ENCODE measurements around the gene DOHH.

DOHH gene

DNA sequence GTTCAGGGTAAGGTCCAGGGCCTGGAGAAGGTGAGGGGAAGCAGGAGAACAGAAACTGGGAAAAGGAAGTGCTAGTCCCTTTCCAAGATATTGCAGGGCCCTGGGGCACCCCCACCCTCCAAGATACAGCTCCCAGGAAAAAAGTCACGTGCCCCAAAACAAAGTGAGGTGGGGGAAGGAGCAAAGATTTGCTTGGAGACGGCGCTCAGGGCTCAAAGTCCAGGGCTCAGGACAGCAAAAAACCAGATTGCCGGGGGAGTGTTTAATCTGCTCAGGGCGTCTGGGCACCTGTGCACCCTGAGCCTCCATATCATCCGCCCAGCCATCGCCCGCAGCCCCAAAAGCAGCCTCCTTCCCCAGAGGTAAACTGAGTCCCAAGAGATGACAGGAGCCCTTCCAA, 26.5 kb downstream of the DOHH start:
- H3K4me1 ChIP-seq (ENCODE audit: low read length) = no peaks in the 10 kb centered on the region
- no peaks in the 10 kb centered on the region for H3K79me2 ChIP-seq (ENCODE audit: low read length)
- H3K27me3 ChIP-seq (replicated peaks; ENCODE audit: insufficient read depth, low read length) = peaks cover 70% of the 10 kb centered on the region
- H3K4me3 ChIP-seq (ENCODE audit: low read length) = no peak overlapping the region
- H3K9ac ChIP-seq (ENCODE audit: low read length) = no peak overlapping the region
- H4K20me1 ChIP-seq (ENCODE audit: insufficient read depth, low read length) = no peaks in the 10 kb centered on the region
- H2AFZ ChIP-seq (ENCODE audit: low read length) = no peak overlapping the region
- no peak overlapping the region for H3K4me2 ChIP-seq (ENCODE audit: low read depth, low read length)
- DNase-seq = no peak
- TF ChIP-seq EZH2phosphoT487 (IDR thresholded peaks at IDR 0.05; ENCODE audit: low read length) (no peak), EZH2 (optimal IDR thresholded peaks at IDR 0.05; ENCODE audit: low read depth, low read length) (no peak)
- TF ChIP-seq, protein P1, sequence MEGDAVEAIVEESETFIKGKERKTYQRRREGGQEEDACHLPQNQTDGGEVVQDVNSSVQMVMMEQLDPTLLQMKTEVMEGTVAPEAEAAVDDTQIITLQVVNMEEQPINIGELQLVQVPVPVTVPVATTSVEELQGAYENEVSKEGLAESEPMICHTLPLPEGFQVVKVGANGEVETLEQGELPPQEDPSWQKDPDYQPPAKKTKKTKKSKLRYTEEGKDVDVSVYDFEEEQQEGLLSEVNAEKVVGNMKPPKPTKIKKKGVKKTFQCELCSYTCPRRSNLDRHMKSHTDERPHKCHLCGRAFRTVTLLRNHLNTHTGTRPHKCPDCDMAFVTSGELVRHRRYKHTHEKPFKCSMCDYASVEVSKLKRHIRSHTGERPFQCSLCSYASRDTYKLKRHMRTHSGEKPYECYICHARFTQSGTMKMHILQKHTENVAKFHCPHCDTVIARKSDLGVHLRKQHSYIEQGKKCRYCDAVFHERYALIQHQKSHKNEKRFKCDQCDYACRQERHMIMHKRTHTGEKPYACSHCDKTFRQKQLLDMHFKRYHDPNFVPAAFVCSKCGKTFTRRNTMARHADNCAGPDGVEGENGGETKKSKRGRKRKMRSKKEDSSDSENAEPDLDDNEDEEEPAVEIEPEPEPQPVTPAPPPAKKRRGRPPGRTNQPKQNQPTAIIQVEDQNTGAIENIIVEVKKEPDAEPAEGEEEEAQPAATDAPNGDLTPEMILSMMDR (IDR thresholded peaks at IDR 0.05; ENCODE audit: low read length) = no peak
- no peaks in the 10 kb centered on the region for H3K9me2 ChIP-seq (replicated peaks; ENCODE audit: insufficient read depth, low read length)
- no peak overlapping the region for H3K27ac ChIP-seq (ENCODE audit: low read length)
- H3K9me3 ChIP-seq (replicated peaks; ENCODE audit: insufficient read depth, low read length) = no peaks in the 10 kb centered on the region
- H3F3A ChIP-seq (ENCODE audit: insufficient read depth, low read length) = no peaks in the 10 kb centered on the region
- no peaks in the 10 kb centered on the region for H3K36me3 ChIP-seq (replicated peaks; ENCODE audit: insufficient read depth, low read length)

DNA sequence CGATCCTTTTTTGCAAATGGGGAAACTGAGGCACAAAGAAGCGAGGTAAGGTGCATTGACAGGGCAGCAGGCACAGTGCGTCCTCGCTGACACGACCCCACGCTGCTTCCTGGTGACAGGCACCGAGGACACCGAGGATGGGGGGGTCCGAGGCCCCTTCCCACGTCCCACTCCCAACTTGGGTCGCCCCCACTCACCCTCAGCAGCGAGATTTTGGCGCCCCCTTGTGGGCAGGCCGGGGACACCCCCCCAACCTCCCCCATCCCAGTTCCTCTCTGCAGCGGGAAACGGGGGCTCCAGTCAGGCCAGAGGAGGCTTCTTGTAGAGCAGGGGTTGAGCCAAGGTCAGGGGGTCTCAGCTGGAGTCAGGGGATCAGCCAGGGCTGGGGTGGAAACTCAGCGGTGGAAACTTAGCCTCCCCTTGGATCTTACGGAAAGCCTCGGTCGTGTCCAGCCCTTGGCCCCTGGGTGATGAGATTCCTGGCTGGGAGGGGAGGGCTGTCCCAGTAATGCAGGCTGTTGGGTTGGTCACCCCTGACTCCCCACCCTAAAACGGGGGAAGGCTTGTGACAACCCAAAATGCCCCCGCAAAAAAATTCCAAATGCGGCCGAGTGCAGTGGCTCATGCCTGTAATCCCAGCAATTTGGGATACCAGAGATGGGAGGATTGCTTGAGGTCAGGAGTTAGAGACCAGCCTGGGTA, 28.4 kb downstream of the DOHH start:
- no peak for DNase-seq
- Histone ChIP-seq H3K4me2 (ENCODE audit: low read depth, low read length) (no peak overlapping the region), H3K36me3 (replicated peaks; ENCODE audit: insufficient read depth, low read length) (no peaks in the 10 kb centered on the region), H3K79me2 (ENCODE audit: low read length) (no peaks in the 10 kb centered on the region), H3K4me1 (ENCODE audit: low read length) (no peaks in the 10 kb centered on the region), H3K9ac (ENCODE audit: low read length) (no peak overlapping the region), H3K27ac (ENCODE audit: low read length) (no peak overlapping the region), H4K20me1 (ENCODE audit: insufficient read depth, low read length) (no peaks in the 10 kb centered on the region), H3K9me3 (replicated peaks; ENCODE audit: insufficient read depth, low read length) (no peaks in the 10 kb centered on the region), H3K4me3 (ENCODE audit: low read length) (no peak overlapping the region), H3F3A (ENCODE audit: insufficient read depth, low read length) (no peaks in the 10 kb centered on the region), H3K9me2 (replicated peaks; ENCODE audit: insufficient read depth, low read length) (no peaks in the 10 kb centered on the region), H2AFZ (ENCODE audit: low read length) (no peak overlapping the region), H3K27me3 (replicated peaks; ENCODE audit: insufficient read depth, low read length) (peaks cover 74% of the 10 kb centered on the region)
- TF ChIP-seq EZH2 (optimal IDR thresholded peaks at IDR 0.05; ENCODE audit: low read depth, low read length) = no peak
- TF ChIP-seq, protein P1 (IDR thresholded peaks at IDR 0.05; ENCODE audit: low read length) = peak; percentile 91
- no peak for TF ChIP-seq EZH2phosphoT487 (IDR thresholded peaks at IDR 0.05; ENCODE audit: low read length)

DNA sequence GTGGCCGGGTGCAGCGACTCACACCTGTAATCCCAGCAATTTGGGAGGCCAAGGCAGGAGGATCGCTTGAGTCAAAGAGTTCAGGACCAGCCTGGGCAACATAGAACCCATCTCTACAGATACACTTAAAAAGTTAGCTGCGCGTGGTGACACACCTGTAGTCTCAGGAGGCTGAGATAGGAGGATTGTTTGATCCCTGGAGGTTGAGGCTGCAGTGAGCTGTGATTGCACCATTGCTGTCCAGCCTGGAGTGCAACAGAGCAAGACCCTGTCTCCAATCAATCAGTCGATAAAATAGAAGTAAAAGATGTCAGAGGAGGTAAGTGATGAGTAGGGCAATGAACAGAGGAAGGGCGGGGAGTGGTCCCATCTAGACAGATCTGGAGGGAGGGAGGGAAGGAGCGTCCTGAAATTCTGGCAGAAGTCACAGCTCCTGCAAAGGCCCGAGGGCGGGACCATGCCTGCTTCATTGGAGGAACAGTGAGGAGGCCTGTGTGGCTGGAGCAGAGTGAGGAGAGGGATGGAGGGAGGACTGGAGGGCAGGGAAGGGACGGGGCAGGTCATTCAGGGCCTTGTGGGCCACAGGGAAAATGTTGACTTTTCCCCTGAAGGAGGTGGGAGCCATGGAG, 29.9 kb downstream of the DOHH start:
- Histone ChIP-seq H4K20me1 (ENCODE audit: insufficient read depth, low read length) (no peaks in the 10 kb centered on the region), H3K4me2 (ENCODE audit: low read depth, low read length) (no peak overlapping the region), H3K9me3 (replicated peaks; ENCODE audit: insufficient read depth, low read length) (no peaks in the 10 kb centered on the region), H3K79me2 (ENCODE audit: low read length) (no peaks in the 10 kb centered on the region), H3K36me3 (replicated peaks; ENCODE audit: insufficient read depth, low read length) (no peaks in the 10 kb centered on the region), H3K4me3 (ENCODE audit: low read length) (no peak overlapping the region), H3K27me3 (replicated peaks; ENCODE audit: insufficient read depth, low read length) (peaks cover 77% of the 10 kb centered on the region), H3K27ac (ENCODE audit: low read length) (no peak overlapping the region), H3K9ac (ENCODE audit: low read length) (no peak overlapping the region), H3F3A (ENCODE audit: insufficient read depth, low read length) (no peaks in the 10 kb centered on the region), H2AFZ (ENCODE audit: low read length) (no peak overlapping the region), H3K9me2 (replicated peaks; ENCODE audit: insufficient read depth, low read length) (no peaks in the 10 kb centered on the region), H3K4me1 (ENCODE audit: low read length) (no peaks in the 10 kb centered on the region)
- TF ChIP-seq EZH2phosphoT487 (IDR thresholded peaks at IDR 0.05; ENCODE audit: low read length) (no peak), EZH2 (optimal IDR thresholded peaks at IDR 0.05; ENCODE audit: low read depth, low read length) (no peak)
- TF ChIP-seq, protein P1 (IDR thresholded peaks at IDR 0.05; ENCODE audit: low read length) = no peak
- no peak for DNase-seq

Measured in MM.1S (cell line).